A673 (cell line): ENCODE measurements around the gene NPR3. TPM values are rescaled to one million over a fixed set of nuclear protein-coding genes. Genes with fewer than 3 reads are reported as not detected.

Experiments used
- BruUV-seq: library from RNA; stranded (reverse); fragments of 400-500 nt; replicated peaks from 2 replicates; lab custom pipeline; 2021; lab: Mats Ljungman, UMichigan
- CTCF ChIA-PET: fragments of 300-600 bp; sonication (Branson Sonifier 250); formaldehyde crosslinking; loops from one replicate; lab custom pipeline; 2022; ENCODE audit warnings: antibody characterized with exemption; lab: Charles Lee
- POLR2A ChIA-PET: fragments of 300-600 bp; sonication (Branson Sonifier 250); formaldehyde crosslinking; loops from one replicate; lab custom pipeline; 2022; ENCODE audit warnings: antibody characterized with exemption; ENCODE audit not compliant: low non-redundant PET; lab: Charles Lee
- DNase-seq: peaks from one replicate; pipeline ENCODE4 v3.0.0-alpha.2; 2015; ENCODE audit warnings: low spot score
- H3K27ac ChIP-seq: fragments of 200-600 bp; sonication (generic); 2 replicates; pipeline ENCODE4 v1.5.1; 2016; ENCODE audit warnings: mixed run types, low read depth, mild to moderate bottlenecking, mixed read lengths, antibody characterized with exemption, low read length; ENCODE audit not compliant: poor library complexity, severe bottlenecking
- H3K27me3 ChIP-seq: fragments of 200-600 bp; sonication (generic); replicated peaks from 2 replicates; pipeline ENCODE4 v1.6.1; 2017; ENCODE audit warnings: mixed run types, low read depth, mild to moderate bottlenecking, mixed read lengths, antibody characterized with exemption, low read length; ENCODE audit not compliant: insufficient read depth, poor library complexity
- H3K36me3 ChIP-seq: fragments of 200-600 bp; sonication (generic); 2 replicates; pipeline ENCODE4 v1.6.1; 2016; ENCODE audit warnings: mixed run types, mild to moderate bottlenecking, mixed read lengths, antibody characterized with exemption, low read length; ENCODE audit not compliant: insufficient read depth, poor library complexity, severe bottlenecking
- H3K4me1 ChIP-seq: fragments of 200-600 bp; sonication (generic); 2 replicates; pipeline ENCODE4 v1.6.1; 2017; ENCODE audit warnings: mixed run types, mild to moderate bottlenecking, mixed read lengths, antibody characterized with exemption, low read length; ENCODE audit not compliant: insufficient read depth, poor library complexity, severe bottlenecking
- H3K4me3 ChIP-seq: fragments of 200-600 bp; sonication (generic); 2 replicates; pipeline ENCODE4 v1.5.1; 2016; ENCODE audit warnings: low read depth, mixed run types, mild to moderate bottlenecking, mixed read lengths, low read length; ENCODE audit not compliant: poor library complexity, severe bottlenecking
- H3K9me3 ChIP-seq: fragments of 200-600 bp; sonication (generic); 2 replicates; pipeline ENCODE4 v1.6.1; 2016; ENCODE audit warnings: mixed run types, low read depth, mild to moderate bottlenecking, mixed read lengths, antibody characterized with exemption, low read length; ENCODE audit not compliant: poor library complexity, severe bottlenecking
- EZH2 ChIP-seq: fragments of 200-600 bp; sonication (generic); IDR thresholded peaks from 2 replicates; pipeline ENCODE4 v1.6.1; 2017; ENCODE audit warnings: borderline replicate concordance, low read depth, mild to moderate bottlenecking, mixed read lengths, antibody characterized with exemption, low read length; ENCODE audit not compliant: poor library complexity, severe bottlenecking
- intact Hi-C: fragments of 100-400 bp; cut with micrococcal nuclease; formaldehyde crosslinking; loops from one replicate; pipeline ENCODE4 v1.10.0; 2022; ENCODE audit not compliant: unreplicated experiment
- total RNA-seq: library from RNA; stranded (reverse); gene quantifications from 2 replicates; pipeline ENCODE4 v1.2.3, GENCODE V29; 2021
- TF ChIP-seq, protein P1 (sequence below): fragments of 300-800, 200-600 bp; sonication (generic); conservative IDR thresholded peaks from 2 replicates; pipeline ENCODE4 v1.5.1; 2017; ENCODE audit warnings: low read depth, mild to moderate bottlenecking, antibody characterized with exemption, low read length, moderate library complexity, mixed read lengths

Gene NPR3
- total RNA-seq, 1 experiment from 2014 or later: 5.3 TPM

DNA sequence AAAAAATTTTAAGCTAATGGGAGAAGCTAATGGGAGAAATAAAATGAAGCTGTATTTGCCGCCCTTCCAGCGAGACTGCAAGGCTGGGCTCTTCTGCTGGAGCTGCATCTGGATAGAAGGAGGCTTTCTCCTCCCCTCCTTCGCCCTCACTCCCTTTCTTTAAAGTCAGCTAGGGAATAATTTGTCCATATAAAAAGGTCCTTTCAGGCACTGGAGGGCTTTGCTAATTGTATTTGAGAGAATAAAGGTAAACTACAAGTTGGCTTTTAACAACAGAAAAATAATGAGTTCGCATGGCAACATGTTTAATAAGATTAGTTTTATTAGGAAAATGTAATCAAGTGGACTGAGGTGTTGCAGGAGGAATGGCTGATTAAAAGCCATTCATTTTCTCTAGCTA is 41.3 kb downstream of the NPR3 start:
- no peak overlapping the region for H3K27ac ChIP-seq
- ChIA-PET CTCF (no interaction called here), POLR2A (no interaction called here)
- H3K27me3 ChIP-seq: no peaks in the 10 kb centered on the region
- intact Hi-C loops: no loop called here
- no peaks in the 10 kb centered on the region for H3K36me3 ChIP-seq
- no peaks in the 10 kb centered on the region for H3K9me3 ChIP-seq
- BruUV-seq: no TSS peak
- no peak for TF ChIP-seq EZH2
- TF ChIP-seq, protein P1, sequence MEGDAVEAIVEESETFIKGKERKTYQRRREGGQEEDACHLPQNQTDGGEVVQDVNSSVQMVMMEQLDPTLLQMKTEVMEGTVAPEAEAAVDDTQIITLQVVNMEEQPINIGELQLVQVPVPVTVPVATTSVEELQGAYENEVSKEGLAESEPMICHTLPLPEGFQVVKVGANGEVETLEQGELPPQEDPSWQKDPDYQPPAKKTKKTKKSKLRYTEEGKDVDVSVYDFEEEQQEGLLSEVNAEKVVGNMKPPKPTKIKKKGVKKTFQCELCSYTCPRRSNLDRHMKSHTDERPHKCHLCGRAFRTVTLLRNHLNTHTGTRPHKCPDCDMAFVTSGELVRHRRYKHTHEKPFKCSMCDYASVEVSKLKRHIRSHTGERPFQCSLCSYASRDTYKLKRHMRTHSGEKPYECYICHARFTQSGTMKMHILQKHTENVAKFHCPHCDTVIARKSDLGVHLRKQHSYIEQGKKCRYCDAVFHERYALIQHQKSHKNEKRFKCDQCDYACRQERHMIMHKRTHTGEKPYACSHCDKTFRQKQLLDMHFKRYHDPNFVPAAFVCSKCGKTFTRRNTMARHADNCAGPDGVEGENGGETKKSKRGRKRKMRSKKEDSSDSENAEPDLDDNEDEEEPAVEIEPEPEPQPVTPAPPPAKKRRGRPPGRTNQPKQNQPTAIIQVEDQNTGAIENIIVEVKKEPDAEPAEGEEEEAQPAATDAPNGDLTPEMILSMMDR: no peak
- no peak overlapping the region for H3K4me3 ChIP-seq
- no peaks in the 10 kb centered on the region for H3K4me1 ChIP-seq
- no peak for DNase-seq

DNA sequence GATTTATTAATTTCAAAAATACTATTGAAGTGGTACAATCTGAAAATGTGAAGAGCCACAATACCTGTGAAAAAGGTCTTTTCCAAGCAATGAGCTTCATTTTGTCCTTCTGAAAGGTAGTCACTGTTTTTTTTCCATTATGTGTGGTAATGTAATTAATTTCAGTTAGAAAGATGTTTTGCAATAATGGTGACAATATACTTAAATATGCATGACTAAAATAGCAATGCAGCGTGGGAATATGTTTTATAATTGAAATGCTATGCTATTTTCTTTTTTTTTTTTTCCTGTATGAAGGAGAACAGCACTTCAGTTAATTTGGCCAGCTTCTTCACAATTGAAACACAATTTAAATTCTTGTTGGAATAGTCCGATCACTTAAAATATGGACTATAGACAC is 41.9 kb downstream of the NPR3 start:
- no peaks in the 10 kb centered on the region for H3K36me3 ChIP-seq
- no peak for TF ChIP-seq EZH2
- TF ChIP-seq, protein P1: no peak
- intact Hi-C loops: no loop called here
- no peaks in the 10 kb centered on the region for H3K27me3 ChIP-seq
- H3K4me3 ChIP-seq: no peak overlapping the region
- ChIA-PET POLR2A (no interaction called here), CTCF (no interaction called here)
- no peak for DNase-seq
- no TSS peak for BruUV-seq
- no peak overlapping the region for H3K27ac ChIP-seq
- H3K9me3 ChIP-seq: no peaks in the 10 kb centered on the region
- H3K4me1 ChIP-seq: no peaks in the 10 kb centered on the region

DNA sequence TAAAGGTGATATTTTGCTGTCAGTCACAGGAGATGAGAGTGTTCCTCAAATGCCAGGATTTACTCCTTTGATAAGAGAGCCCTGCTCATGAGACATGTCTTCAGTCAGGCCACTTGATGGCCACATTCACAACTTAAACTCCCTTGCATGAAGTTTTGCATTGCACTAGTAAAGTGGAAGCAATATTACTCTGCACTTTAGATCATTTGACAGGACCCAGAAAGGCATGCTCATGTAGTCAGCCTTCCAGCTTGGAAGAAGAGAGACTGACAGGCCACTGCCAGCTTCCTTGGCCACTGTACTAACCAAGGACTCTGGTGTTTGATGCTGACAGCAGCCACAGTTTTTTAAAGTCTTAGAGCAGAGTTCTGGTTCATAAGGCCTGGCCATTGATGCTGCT is 42.6 kb downstream of the NPR3 start:
- no peaks in the 10 kb centered on the region for H3K9me3 ChIP-seq
- H3K4me3 ChIP-seq: no peak overlapping the region
- TF ChIP-seq EZH2: no peak
- TF ChIP-seq, protein P1: no peak
- no TSS peak for BruUV-seq
- no peak overlapping the region for H3K27ac ChIP-seq
- DNase-seq: no peak
- CTCF ChIA-PET: no interaction called here
- POLR2A ChIA-PET: no interaction called here
- intact Hi-C loops: no loop called here
- H3K36me3 ChIP-seq: no peaks in the 10 kb centered on the region
- H3K27me3 ChIP-seq: no peaks in the 10 kb centered on the region
- H3K4me1 ChIP-seq: no peaks in the 10 kb centered on the region
